ENCODE results near the gene NIBAN1.

- TF ChIP-seq, protein P1, sequence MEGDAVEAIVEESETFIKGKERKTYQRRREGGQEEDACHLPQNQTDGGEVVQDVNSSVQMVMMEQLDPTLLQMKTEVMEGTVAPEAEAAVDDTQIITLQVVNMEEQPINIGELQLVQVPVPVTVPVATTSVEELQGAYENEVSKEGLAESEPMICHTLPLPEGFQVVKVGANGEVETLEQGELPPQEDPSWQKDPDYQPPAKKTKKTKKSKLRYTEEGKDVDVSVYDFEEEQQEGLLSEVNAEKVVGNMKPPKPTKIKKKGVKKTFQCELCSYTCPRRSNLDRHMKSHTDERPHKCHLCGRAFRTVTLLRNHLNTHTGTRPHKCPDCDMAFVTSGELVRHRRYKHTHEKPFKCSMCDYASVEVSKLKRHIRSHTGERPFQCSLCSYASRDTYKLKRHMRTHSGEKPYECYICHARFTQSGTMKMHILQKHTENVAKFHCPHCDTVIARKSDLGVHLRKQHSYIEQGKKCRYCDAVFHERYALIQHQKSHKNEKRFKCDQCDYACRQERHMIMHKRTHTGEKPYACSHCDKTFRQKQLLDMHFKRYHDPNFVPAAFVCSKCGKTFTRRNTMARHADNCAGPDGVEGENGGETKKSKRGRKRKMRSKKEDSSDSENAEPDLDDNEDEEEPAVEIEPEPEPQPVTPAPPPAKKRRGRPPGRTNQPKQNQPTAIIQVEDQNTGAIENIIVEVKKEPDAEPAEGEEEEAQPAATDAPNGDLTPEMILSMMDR (IDR thresholded peaks at IDR 0.05; ENCODE audit: extremely low read depth in 1 of 2, insufficient read depth in 1 of 2, low read depth in 1 of 2, low read length in 2 of 2) = no peak
- TF ChIP-seq POLR2A (IDR thresholded peaks at IDR 0.05; ENCODE audit: low read depth, low read length) = no peak
Measured at GRCh38 chr1:184965439-184965838, 8.9 kb downstream of the NIBAN1 start.

All from endothelial cell of umbilical vein (primary cell).